Smooth muscle cell (in vitro differentiated cells): ENCODE data around the gene PRRT1. TPM values are rescaled to one million over a fixed set of nuclear protein-coding genes. Genes with fewer than 3 reads are reported as not detected.

ENCODE experiments used
- DNase-seq: peaks from one replicate; lab custom pipeline; 2025; ENCODE audit not compliant: unreplicated experiment; lab: John Stamatoyannopoulos, UW
- H2AFZ ChIP-seq: fragments of 200-600 bp; sonication (generic); 2 replicates; pipeline ENCODE4 v1.6.0; 2016; ENCODE audit warnings: antibody characterized with exemption, low read depth, mild to moderate bottlenecking
- H3F3A ChIP-seq: fragments of 200-600 bp; sonication (generic); 2 replicates; pipeline ENCODE4 v1.6.0; 2017; ENCODE audit warnings: antibody characterized with exemption, low read depth
- H3K27ac ChIP-seq: fragments of 200-600 bp; sonication (generic); 2 replicates; pipeline ENCODE4 v1.5.1; 2016; ENCODE audit warnings: low read depth, mild to moderate bottlenecking
- H3K27me3 ChIP-seq: fragments of 200-600 bp; sonication (generic); 2 replicates; pipeline ENCODE4 v1.6.1; 2016; ENCODE audit warnings: low read depth, mild to moderate bottlenecking
- H3K36me3 ChIP-seq: fragments of 200-600 bp; sonication (generic); 2 replicates; pipeline ENCODE4 v1.5.1; 2016; ENCODE audit warnings: low read depth
- H3K4me1 ChIP-seq: fragments of 200-600 bp; sonication (generic); 2 replicates; pipeline ENCODE4 v1.5.1; 2016; ENCODE audit warnings: low read depth
- H3K4me2 ChIP-seq: fragments of 200-600 bp; sonication (generic); 2 replicates; pipeline ENCODE4 v1.6.0; 2016; ENCODE audit warnings: mild to moderate bottlenecking
- H3K4me3 ChIP-seq: fragments of 200-600 bp; sonication (generic); 2 replicates; pipeline ENCODE4 v1.5.1; 2016; ENCODE audit warnings: mild to moderate bottlenecking
- H3K79me2 ChIP-seq: fragments of 200-600 bp; sonication (generic); 2 replicates; pipeline ENCODE4 v1.6.0; 2016; ENCODE audit warnings: low read depth, mild to moderate bottlenecking
- H3K9ac ChIP-seq: fragments of 200-600 bp; sonication (generic); 2 replicates; pipeline ENCODE4 v1.6.0; 2016; ENCODE audit warnings: low read depth
- H3K9me3 ChIP-seq: fragments of 200-600 bp; sonication (generic); replicated peaks from 2 replicates; pipeline ENCODE4 v1.5.1; 2016; ENCODE audit warnings: low read depth
- H4K20me1 ChIP-seq: fragments of 200-600 bp; sonication (generic); 2 replicates; pipeline ENCODE4 v1.6.0; 2016; ENCODE audit warnings: low read depth
- WGBS: methylation state at CpG from one replicate; pipeline ENCODE4 v1.1.7; 2016; ENCODE audit warnings: low lambda C conversion rate; 5-methylcytosine and 5-hydroxymethylcytosine counted together
- polyA plus RNA-seq: library from polyadenylated mRNA; unstranded; fragments of >200 nt; fragmentation: Nextera tagmentation; extraction: Ambion mirVana; gene quantifications from 2 replicates; pipeline ENCODE4 v1.2.1, GENCODE V29; 2016
- total RNA-seq: library from RNA; depleted of rRNA; stranded (reverse); fragments of >200 nt; gene quantifications from 2 replicates; pipeline ENCODE4 v1.2.3, GENCODE V29; 2014
- TF ChIP-seq, protein P1 (sequence below): fragments of 200-600 bp; sonication (generic); IDR thresholded peaks from 2 replicates; pipeline ENCODE4 v1.5.1; 2017; ENCODE audit warnings: borderline replicate concordance, mild to moderate bottlenecking, antibody characterized with exemption; ENCODE audit not compliant: insufficient read depth, poor library complexity, severe bottlenecking

PRRT1 gene
- total and polyA plus RNA-seq, 2 experiments from 2014 or later = 3.3 TPM; not detected in 1

GRCh38 chr6:32198345-32198696 is 46.6 kb upstream of the PRRT1 start:
- Histone ChIP-seq H3K4me2 (no peak overlapping the region), H3K27ac (no peak overlapping the region), H3K79me2 (no peaks in the 10 kb centered on the region), H2AFZ (no peak overlapping the region), H3K4me3 (no peak overlapping the region), H3K9me3 (no peaks in the 10 kb centered on the region), H3F3A (peaks cover 23% of the 10 kb centered on the region), H3K9ac (no peak overlapping the region), H3K4me1 (peaks cover 8% of the 10 kb centered on the region), H3K36me3 (no peaks in the 10 kb centered on the region), H4K20me1 (no peaks in the 10 kb centered on the region), H3K27me3 (no peaks in the 10 kb centered on the region)
- DNase-seq = no peak
- TF ChIP-seq, protein P1, sequence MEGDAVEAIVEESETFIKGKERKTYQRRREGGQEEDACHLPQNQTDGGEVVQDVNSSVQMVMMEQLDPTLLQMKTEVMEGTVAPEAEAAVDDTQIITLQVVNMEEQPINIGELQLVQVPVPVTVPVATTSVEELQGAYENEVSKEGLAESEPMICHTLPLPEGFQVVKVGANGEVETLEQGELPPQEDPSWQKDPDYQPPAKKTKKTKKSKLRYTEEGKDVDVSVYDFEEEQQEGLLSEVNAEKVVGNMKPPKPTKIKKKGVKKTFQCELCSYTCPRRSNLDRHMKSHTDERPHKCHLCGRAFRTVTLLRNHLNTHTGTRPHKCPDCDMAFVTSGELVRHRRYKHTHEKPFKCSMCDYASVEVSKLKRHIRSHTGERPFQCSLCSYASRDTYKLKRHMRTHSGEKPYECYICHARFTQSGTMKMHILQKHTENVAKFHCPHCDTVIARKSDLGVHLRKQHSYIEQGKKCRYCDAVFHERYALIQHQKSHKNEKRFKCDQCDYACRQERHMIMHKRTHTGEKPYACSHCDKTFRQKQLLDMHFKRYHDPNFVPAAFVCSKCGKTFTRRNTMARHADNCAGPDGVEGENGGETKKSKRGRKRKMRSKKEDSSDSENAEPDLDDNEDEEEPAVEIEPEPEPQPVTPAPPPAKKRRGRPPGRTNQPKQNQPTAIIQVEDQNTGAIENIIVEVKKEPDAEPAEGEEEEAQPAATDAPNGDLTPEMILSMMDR = no peak
- 83% methylated on average over 3 of the region's 3 CpGs for WGBS

- no peaks in the 10 kb centered on the region for H3K36me3 ChIP-seq
- TF ChIP-seq, protein P1 = no peak
- H3K27me3 ChIP-seq = no peaks in the 10 kb centered on the region
- H2AFZ ChIP-seq = no peak overlapping the region
- H3K27ac ChIP-seq = peak overlapping the region; percentile 99
- peak overlapping the region; percentile 97 for H3K9ac ChIP-seq
- peaks cover 18% of the 10 kb centered on the region for H3K4me1 ChIP-seq
- peaks cover 23% of the 10 kb centered on the region for H3F3A ChIP-seq
- 68% methylated on average over 26 of the region's 28 CpGs for WGBS
- no peaks in the 10 kb centered on the region for H4K20me1 ChIP-seq
- H3K4me2 ChIP-seq = peak overlapping the region; percentile 86
- DNase-seq = no peak
- H3K79me2 ChIP-seq = no peaks in the 10 kb centered on the region
- H3K9me3 ChIP-seq = no peaks in the 10 kb centered on the region
- H3K4me3 ChIP-seq = peak overlapping the region; percentile 73
These were observed 45.2 kb upstream of the PRRT1 start for GRCh38 chr6:32196682-32197616.

- DNase-seq = peak; percentile 84
- under 1% methylated on average over 58 of the region's 58 CpGs for WGBS
These were observed 44.4 kb upstream of the PRRT1 start for GRCh38 chr6:32195902-32196681.

More at GRCh38 chr6:32195902-32196681, 44.4 kb upstream of the PRRT1 start:
- H3K4me2 ChIP-seq = peak overlapping the region; percentile 86
- peak overlapping the region; percentile 73 for H3K4me3 ChIP-seq
- peak overlapping the region; percentile 57 for H2AFZ ChIP-seq
- H3K27me3 ChIP-seq = no peaks in the 10 kb centered on the region
- H3K27ac ChIP-seq = peak overlapping the region; percentile 99
- no peaks in the 10 kb centered on the region for H3K79me2 ChIP-seq
- H3K9ac ChIP-seq = peak overlapping the region; percentile 97
- H3K9me3 ChIP-seq = no peaks in the 10 kb centered on the region
- no peaks in the 10 kb centered on the region for H4K20me1 ChIP-seq
- H3F3A ChIP-seq = peaks cover 23% of the 10 kb centered on the region
- H3K4me1 ChIP-seq = peaks cover 25% of the 10 kb centered on the region
- TF ChIP-seq, protein P1 = no peak
- no peaks in the 10 kb centered on the region for H3K36me3 ChIP-seq
